Parathyroid adenoma (tissue), 2 donors: ENCODE measurements around the gene DPH5.

ENCODE experiments used
- H2AFZ ChIP-seq: fragments of 300-600 bp; sonication (generic); one replicate; pipeline ENCODE4 v1.7.0; 2017; ENCODE audit warnings: antibody characterized with exemption, mild to moderate bottlenecking
- H3K27ac ChIP-seq: fragments of 300-600 bp; sonication (generic); one replicate; pipeline ENCODE4 v1.7.0; 2017
- H3K27me3 ChIP-seq: fragments of 300-600 bp; sonication (generic); one replicate; pipeline ENCODE4 v1.7.0; 2017; ENCODE audit warnings: low read length; ENCODE audit not compliant: control insufficient read depth, insufficient read depth
- H3K36me3 ChIP-seq: fragments of 300-600 bp; sonication (generic); one replicate; pipeline ENCODE4 v1.7.0; 2017; ENCODE audit warnings: low read length; ENCODE audit not compliant: control insufficient read depth, insufficient read depth
- H3K4me1 ChIP-seq: fragments of 300-600 bp; sonication (generic); one replicate; pipeline ENCODE4 v1.7.0; 2017; ENCODE audit warnings: control low read depth
- H3K4me2 ChIP-seq: fragments of 300-600 bp; sonication (generic); one replicate; pipeline ENCODE4 v1.7.0; 2017; ENCODE audit warnings: low read length
- H3K4me3 ChIP-seq: fragments of 300-600 bp; sonication (generic); one replicate; pipeline ENCODE4 v1.7.0; 2017; ENCODE audit warnings: low read depth, low read length
- H3K79me2 ChIP-seq: fragments of 300-600 bp; sonication (generic); one replicate; pipeline ENCODE4 v1.7.0; 2017; ENCODE audit warnings: control low read depth
- H3K9ac ChIP-seq: fragments of 300-600 bp; sonication (generic); one replicate; pipeline ENCODE4 v1.7.0; 2017; ENCODE audit warnings: mild to moderate bottlenecking
- H3K9me3 ChIP-seq: fragments of 300-600 bp; sonication (generic); one replicate; pipeline ENCODE4 v1.7.0; 2017; ENCODE audit warnings: low read length; ENCODE audit not compliant: control insufficient read depth
- CTCF ChIP-seq: fragments of 300-600 bp; sonication (generic); IDR thresholded peaks from one replicate; pipeline ENCODE4 v1.7.0; 2017; ENCODE audit warnings: antibody characterized with exemption, mild to moderate bottlenecking
- donor health status: primary hyperparathyroidism.

The DPH5 gene

DNA sequence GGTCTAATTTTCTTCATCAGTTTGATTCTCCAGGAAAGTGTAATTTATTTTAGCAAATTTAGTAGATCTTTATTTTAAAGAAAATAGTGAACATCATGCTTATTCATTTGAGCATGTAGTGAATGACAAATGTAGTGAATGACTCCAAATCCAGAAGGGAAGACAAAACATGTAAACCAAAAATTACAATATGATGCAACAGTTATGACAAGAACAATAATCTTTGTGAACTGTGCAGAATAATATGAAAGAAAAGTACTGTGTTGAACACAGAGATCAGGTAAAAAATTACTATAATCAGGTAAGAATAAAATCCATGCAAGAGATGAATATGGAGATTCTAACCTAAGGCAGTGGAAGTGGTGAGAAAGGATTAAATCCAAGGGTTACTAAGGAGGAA, 30.0 kb upstream of the DPH5 start:
- H3K4me2 ChIP-seq: no peak overlapping the region
- H3K36me3 ChIP-seq: no peaks in the 10 kb centered on the region
- H3K79me2 ChIP-seq: no peaks in the 10 kb centered on the region
- no peaks in the 10 kb centered on the region for H3K9me3 ChIP-seq
- no peak overlapping the region for H2AFZ ChIP-seq
- H3K4me1 ChIP-seq: no peaks in the 10 kb centered on the region
- H3K4me3 ChIP-seq: no peak overlapping the region
- no peak overlapping the region for H3K27ac ChIP-seq
- no peaks in the 10 kb centered on the region for H3K27me3 ChIP-seq
- no peak overlapping the region for H3K9ac ChIP-seq
- TF ChIP-seq CTCF: no peak

DNA sequence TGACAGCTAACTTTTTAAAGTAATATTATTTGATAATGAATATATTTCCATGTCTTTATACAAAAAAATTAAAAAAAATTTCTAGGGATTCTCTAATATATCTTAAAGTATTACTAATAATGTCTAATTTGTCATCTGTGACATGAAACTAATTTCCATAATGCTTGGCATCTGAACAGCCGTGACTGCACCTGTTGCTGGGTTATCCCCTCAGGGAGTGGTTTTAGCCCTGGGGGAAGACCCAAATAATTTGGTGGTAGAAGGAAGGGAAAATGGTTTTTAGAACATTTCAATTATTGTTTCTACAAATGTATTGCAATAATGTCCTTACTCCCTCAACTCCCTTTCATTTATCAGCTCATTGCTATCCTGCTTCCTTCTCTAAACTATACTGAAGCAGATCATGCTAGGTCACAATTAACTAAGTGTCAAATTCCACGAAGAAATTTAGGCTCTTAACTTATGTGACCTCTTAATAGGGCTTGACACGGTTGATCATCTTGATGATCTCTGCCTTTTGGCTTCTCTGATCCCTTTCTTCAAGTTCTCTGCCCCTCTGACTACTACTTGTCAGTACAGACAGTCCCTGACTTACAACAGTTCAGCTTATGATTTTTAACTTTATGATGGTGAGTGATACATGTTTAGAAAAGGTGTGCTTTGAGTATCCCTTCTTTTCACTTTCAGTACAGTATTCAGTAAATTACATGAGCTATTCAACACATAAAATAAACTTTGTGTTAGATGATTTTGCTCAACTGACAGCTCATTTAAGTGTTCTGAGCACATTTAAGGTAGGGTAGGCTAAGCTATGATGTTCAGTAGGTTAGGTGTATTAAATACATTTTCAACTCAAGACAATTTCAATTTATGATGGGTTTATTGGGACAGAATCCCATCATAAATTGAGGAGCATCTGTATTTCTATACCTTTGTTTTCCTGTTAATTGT, 26.4 kb upstream of the DPH5 start:
- no peaks in the 10 kb centered on the region for H3K4me1 ChIP-seq
- H3K9me3 ChIP-seq: no peaks in the 10 kb centered on the region
- H2AFZ ChIP-seq: no peak overlapping the region
- no peak overlapping the region for H3K4me3 ChIP-seq
- no peaks in the 10 kb centered on the region for H3K79me2 ChIP-seq
- no peaks in the 10 kb centered on the region for H3K27me3 ChIP-seq
- H3K4me2 ChIP-seq: no peak overlapping the region
- H3K36me3 ChIP-seq: no peaks in the 10 kb centered on the region
- H3K9ac ChIP-seq: no peak overlapping the region
- H3K27ac ChIP-seq: no peak overlapping the region
- no peak for TF ChIP-seq CTCF

- H3K79me2 ChIP-seq: no peaks in the 10 kb centered on the region
- no peak overlapping the region for H3K27ac ChIP-seq
- no peaks in the 10 kb centered on the region for H3K36me3 ChIP-seq
- TF ChIP-seq CTCF: no peak
- no peaks in the 10 kb centered on the region for H3K4me1 ChIP-seq
- H2AFZ ChIP-seq: no peak overlapping the region
- H3K9me3 ChIP-seq: no peaks in the 10 kb centered on the region
- no peak overlapping the region for H3K9ac ChIP-seq
- no peak overlapping the region for H3K4me2 ChIP-seq
- H3K27me3 ChIP-seq: no peaks in the 10 kb centered on the region
- H3K4me3 ChIP-seq: no peak overlapping the region
Observed at GRCh38 chr1:101050869-101051268, 25.3 kb upstream of the DPH5 start.

DNA sequence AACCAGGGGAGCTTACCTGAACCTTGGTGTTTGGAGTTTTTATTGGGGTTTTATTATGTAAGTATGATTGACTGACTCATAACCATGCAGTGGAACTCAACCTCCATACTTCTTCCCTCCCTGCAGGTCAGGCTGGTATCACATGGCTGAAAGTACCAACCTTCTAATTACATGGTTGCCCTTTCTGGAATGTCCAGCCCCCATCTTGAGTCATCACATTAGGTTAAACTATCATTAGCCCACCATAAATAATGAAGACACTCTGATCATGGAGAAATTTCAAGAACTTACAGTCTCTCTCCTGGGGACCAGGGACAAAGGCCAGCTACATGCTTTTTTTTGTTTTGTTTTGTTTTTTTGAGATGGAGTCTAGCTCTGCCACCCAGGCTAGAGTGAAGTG, 19.2 kb upstream of the DPH5 start:
- Histone ChIP-seq H3K27ac (no peak overlapping the region), H3K4me3 (no peak overlapping the region), H3K9ac (no peak overlapping the region), H3K79me2 (no peaks in the 10 kb centered on the region), H3K27me3 (no peaks in the 10 kb centered on the region), H2AFZ (no peak overlapping the region), H3K4me1 (no peaks in the 10 kb centered on the region), H3K36me3 (no peaks in the 10 kb centered on the region), H3K9me3 (no peaks in the 10 kb centered on the region), H3K4me2 (no peak overlapping the region)
- TF ChIP-seq CTCF: no peak

DNA sequence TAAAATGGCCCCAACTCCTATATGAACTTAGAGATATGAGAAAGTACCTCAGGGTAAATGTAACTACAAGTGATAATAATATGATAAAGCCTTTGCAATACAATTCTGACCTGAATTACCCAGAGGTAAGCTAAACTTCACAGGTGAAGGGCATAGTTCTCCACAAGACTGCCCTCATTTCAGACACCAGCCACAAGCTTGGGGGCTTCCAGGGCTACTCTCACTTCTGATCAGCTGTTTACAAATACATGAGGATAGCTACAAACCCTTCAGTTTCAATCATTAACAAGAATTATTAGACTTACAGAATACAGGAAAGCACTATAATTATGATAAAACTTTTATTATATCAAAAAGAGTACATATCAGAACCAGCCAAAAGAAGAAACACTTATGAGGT, 18.7 kb upstream of the DPH5 start:
- no peaks in the 10 kb centered on the region for H3K79me2 ChIP-seq
- no peak overlapping the region for H3K9ac ChIP-seq
- no peak overlapping the region for H3K4me2 ChIP-seq
- no peaks in the 10 kb centered on the region for H3K9me3 ChIP-seq
- TF ChIP-seq CTCF: no peak
- no peaks in the 10 kb centered on the region for H3K4me1 ChIP-seq
- H2AFZ ChIP-seq: no peak overlapping the region
- no peak overlapping the region for H3K27ac ChIP-seq
- H3K27me3 ChIP-seq: no peaks in the 10 kb centered on the region
- H3K4me3 ChIP-seq: no peak overlapping the region
- no peaks in the 10 kb centered on the region for H3K36me3 ChIP-seq
